HEK293 (cell line): Measurements from ENCODE around the gene ANKRD11.

Experiments
- ATF2 ChIP-seq: fragments of 450-650 bp; formaldehyde crosslinking; IDR thresholded peaks from 2 replicates; pipeline ENCODE4 v1.5.1; 2016; ENCODE audit warnings: missing biosample characterization, missing genetic modification characterization, low read depth
- ELK4 ChIP-seq: IDR thresholded peaks from 2 replicates; pipeline ENCODE4 v1.6.1; 2011; ENCODE audit warnings: mild to moderate bottlenecking, low read depth, low read length, borderline replicate concordance
- FEZF1 ChIP-seq: fragments of 450-650 bp; formaldehyde crosslinking; IDR thresholded peaks from 2 replicates; pipeline ENCODE4 v1.5.1; 2016; ENCODE audit warnings: missing biosample characterization, missing genetic modification characterization
- GLIS2 ChIP-seq: fragments of 450-650 bp; formaldehyde crosslinking; IDR thresholded peaks from 2 replicates; pipeline ENCODE4 v1.5.1; 2016; ENCODE audit warnings: missing biosample characterization, missing genetic modification characterization
- KLF7 ChIP-seq: fragments of 450-650 bp; formaldehyde crosslinking; IDR thresholded peaks from 2 replicates; pipeline ENCODE4 v1.5.1; 2016; ENCODE audit warnings: missing biosample characterization, missing genetic modification characterization, borderline replicate concordance
- PRDM6 ChIP-seq: fragments of 450-650 bp; formaldehyde crosslinking; IDR thresholded peaks from 2 replicates; pipeline ENCODE4 v1.5.1; 2017; ENCODE audit warnings: missing biosample characterization, missing genetic modification characterization
- SCRT1 ChIP-seq: fragments of 450-650 bp; formaldehyde crosslinking; IDR thresholded peaks from 2 replicates; pipeline ENCODE4 v1.5.1; 2016; ENCODE audit warnings: missing biosample characterization, missing genetic modification characterization, borderline replicate concordance
- SETDB1 ChIP-seq: IDR thresholded peaks from one replicate; pipeline ENCODE4 v1.6.1; 2017; ENCODE audit warnings: mild to moderate bottlenecking, low read length, moderate library complexity, mixed read lengths; ENCODE audit not compliant: insufficient read length
- SP3 ChIP-seq: fragments of 450-650 bp; formaldehyde crosslinking; IDR thresholded peaks from 2 replicates; pipeline ENCODE4 v1.5.1; 2016; ENCODE audit warnings: missing biosample characterization, missing genetic modification characterization
- ZBTB7A ChIP-seq: fragments of 450-650 bp; formaldehyde crosslinking; IDR thresholded peaks from 2 replicates; pipeline ENCODE4 v1.5.1; 2016; ENCODE audit warnings: low read depth, missing biosample characterization, missing genetic modification characterization
- ZFHX2 ChIP-seq: fragments of 450-650 bp; formaldehyde crosslinking; conservative IDR thresholded peaks from 2 replicates; pipeline ENCODE4 v1.5.1; 2016; ENCODE audit warnings: missing biosample characterization, missing genetic modification characterization
- ZFP69B ChIP-seq: fragments of 450-650 bp; formaldehyde crosslinking; IDR thresholded peaks from 2 replicates; pipeline ENCODE4 v1.5.1; 2016; ENCODE audit warnings: missing biosample characterization, missing genetic modification characterization
- ZNF114 ChIP-seq: fragments of 450-650 bp; formaldehyde crosslinking; IDR thresholded peaks from 2 replicates; pipeline ENCODE4 v1.5.0; 2017; ENCODE audit warnings: missing biosample characterization, missing genetic modification characterization
- ZNF138 ChIP-seq: fragments of 450-650 bp; formaldehyde crosslinking; IDR thresholded peaks from 2 replicates; pipeline ENCODE4 v1.5.1; 2016; ENCODE audit warnings: missing biosample characterization, missing genetic modification characterization, borderline replicate concordance
- ZNF19 ChIP-seq: fragments of 450-650 bp; formaldehyde crosslinking; IDR thresholded peaks from 2 replicates; pipeline ENCODE4; 2016; ENCODE audit warnings: missing biosample characterization, missing genetic modification characterization, low read depth
- ZNF221 ChIP-seq: fragments of 450-650 bp; formaldehyde crosslinking; IDR thresholded peaks from 2 replicates; pipeline ENCODE4 v1.5.1; 2017; ENCODE audit warnings: missing biosample characterization, missing genetic modification characterization, borderline replicate concordance
- ZNF280C ChIP-seq: fragments of 450-650 bp; formaldehyde crosslinking; IDR thresholded peaks from 2 replicates; pipeline ENCODE4 v1.5.1; 2016; ENCODE audit warnings: missing biosample characterization, missing genetic modification characterization
- ZNF280D ChIP-seq: fragments of 450-650 bp; formaldehyde crosslinking; IDR thresholded peaks from 2 replicates; pipeline ENCODE4 v1.5.1; 2016; ENCODE audit warnings: missing biosample characterization, missing genetic modification characterization
- ZNF404 ChIP-seq: fragments of 450-650 bp; formaldehyde crosslinking; IDR thresholded peaks from 2 replicates; pipeline ENCODE4 v1.5.1; 2017; ENCODE audit warnings: missing biosample characterization, missing genetic modification characterization
- ZNF473 ChIP-seq: fragments of 450-650 bp; formaldehyde crosslinking; IDR thresholded peaks from 2 replicates; pipeline ENCODE4 v1.5.1; 2017; ENCODE audit warnings: missing biosample characterization, missing genetic modification characterization
- ZNF549 ChIP-seq: fragments of 450-650 bp; IDR thresholded peaks from 2 replicates; pipeline ENCODE4 v1.5.1; 2018; ENCODE audit warnings: missing biosample characterization, missing genetic modification characterization, mild to moderate bottlenecking, inconsistent platforms, moderate library complexity
- ZNF580 ChIP-seq: fragments of 450-650 bp; formaldehyde crosslinking; IDR thresholded peaks from 2 replicates; pipeline ENCODE4 v1.5.1; 2016; ENCODE audit warnings: missing biosample characterization, missing genetic modification characterization
- ZNF585B ChIP-seq: fragments of 450-650 bp; formaldehyde crosslinking; IDR thresholded peaks from 2 replicates; pipeline ENCODE4 v1.5.1; 2016; ENCODE audit warnings: missing biosample characterization, missing genetic modification characterization
- ZNF626 ChIP-seq: fragments of 450-650 bp; sonication (Bioruptor Pico); formaldehyde crosslinking; IDR thresholded peaks from 2 replicates; pipeline ENCODE4 v1.5.1; 2018; ENCODE audit warnings: missing biosample characterization, missing genetic modification characterization, inconsistent platforms
- ZNF639 ChIP-seq: fragments of 450-650 bp; formaldehyde crosslinking; IDR thresholded peaks from 2 replicates; pipeline ENCODE4 v1.5.1; 2016; ENCODE audit warnings: missing biosample characterization, missing genetic modification characterization
- ZNF830 ChIP-seq: fragments of 450-650 bp; IDR thresholded peaks from 2 replicates; pipeline ENCODE4 v1.5.0; 2018; ENCODE audit warnings: missing biosample characterization, missing genetic modification characterization, low read depth, mild to moderate bottlenecking, moderate library complexity
- ZSCAN16 ChIP-seq: fragments of 450-650 bp; formaldehyde crosslinking; IDR thresholded peaks from 2 replicates; pipeline ENCODE4 v1.5.1; 2016; ENCODE audit warnings: missing biosample characterization, missing genetic modification characterization
- ZXDB ChIP-seq: fragments of 450-650 bp; formaldehyde crosslinking; IDR thresholded peaks from 2 replicates; pipeline ENCODE4 v1.5.1; 2016; ENCODE audit warnings: missing biosample characterization, missing genetic modification characterization

Gene ANKRD11

GRCh38 chr16:89343501-89344457, 146.6 kb downstream of the ANKRD11 start (continued):
- no peak for TF ChIP-seq PRDM6 (tag by site-specific recombination)
- TF ChIP-seq ZFHX2 (tag by site-specific recombination): peak; percentile 48
- TF ChIP-seq ZNF473 (tag by site-specific recombination): no peak
- no peak for TF ChIP-seq ELK4
- no peak for TF ChIP-seq SCRT1 (tag by site-specific recombination)
- peak; percentile 95 for TF ChIP-seq FEZF1
- TF ChIP-seq ZNF404: no peak
- TF ChIP-seq ZNF221 (tag by site-specific recombination): no peak
- no peak for TF ChIP-seq ZNF280C (tag by site-specific recombination)
- no peak for TF ChIP-seq ZNF830 (tag by site-specific recombination)
- TF ChIP-seq ATF2 (tag by site-specific recombination): no peak
- no peak for TF ChIP-seq ZNF580 (tag by site-specific recombination)
- TF ChIP-seq ZNF639 (tag by site-specific recombination): no peak
- no peak for TF ChIP-seq ZNF114
- no peak for TF ChIP-seq ZNF138
- TF ChIP-seq ZNF549 (tag by site-specific recombination): no peak
- no peak for TF ChIP-seq ZFP69B (tag by site-specific recombination)
- TF ChIP-seq ZNF585B (tag by site-specific recombination): no peak
- no peak for TF ChIP-seq SETDB1
- no peak for TF ChIP-seq KLF7 (tag by site-specific recombination)
- TF ChIP-seq ZNF280D (tag by site-specific recombination): no peak
- peak; percentile 38; the same call in 1 of the 2 replicates for TF ChIP-seq ZXDB
- no peak for TF ChIP-seq ZSCAN16 (tag by site-specific recombination)
- no peak for TF ChIP-seq ZBTB7A (tag by site-specific recombination)
- no peak for TF ChIP-seq ZNF19 (tag by site-specific recombination)
- TF ChIP-seq GLIS2 (tag by site-specific recombination): peak; percentile 91
- no peak for TF ChIP-seq ZNF626 (tag by site-specific recombination)
- peak; percentile 47; the same call in 1 of the 2 replicates for TF ChIP-seq SP3 (tag by site-specific recombination)
